ENCODE results near the gene SHISA7. TPM values are rescaled to one million over a fixed set of nuclear protein-coding genes. Genes with fewer than 3 reads are reported as not detected.

SHISA7 gene
- total RNA-seq, 4 donors from 2014 or later, result under 0.01 to 0.13 TPM; not detected in 2

DNA sequence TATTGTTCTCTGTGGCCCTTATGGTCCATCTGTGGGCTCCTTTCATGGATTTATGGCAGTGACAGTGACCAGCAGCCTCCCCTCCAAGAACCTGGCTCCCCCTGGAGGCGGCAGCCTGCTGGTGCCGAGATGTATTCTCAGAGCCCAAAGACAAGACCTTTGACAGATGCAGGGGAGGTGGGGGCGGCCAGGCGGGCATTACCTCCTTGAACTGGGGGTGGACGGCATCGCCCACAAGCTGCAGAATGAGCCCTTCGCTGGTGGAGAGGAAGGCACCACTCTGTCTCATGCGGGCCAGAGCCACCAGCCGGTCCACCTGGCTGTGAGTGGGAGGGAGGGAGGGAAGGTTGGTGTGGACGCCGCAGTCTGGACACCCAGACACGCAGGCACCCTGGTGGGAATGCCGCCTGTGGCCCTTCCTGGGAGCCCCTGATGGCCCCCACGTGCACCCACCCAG lies 11.7 kb upstream of the SHISA7 start:
- no peak overlapping the region for H3K27ac ChIP-seq (replicated peaks in 1 of 4)
- H3K27me3 ChIP-seq, result peaks cover 5 to 31% (median 18%) of the 10 kb centered on the region in 4 donors
- intact Hi-C loops (cut with DNase I), result no loop called here
- 64% methylated on average over 7 of the region's 14 CpGs for WGBS
- no peak for DNase-seq (ENCODE audit: extremely low spot score)
- H3K9me3 ChIP-seq, result no peaks in the 10 kb centered on the region
- H3K4me3 ChIP-seq, result no peak overlapping the region
- peaks cover 14 to 37% (median 33%) of the 10 kb centered on the region in 4 donors for H3K4me1 ChIP-seq
- TF ChIP-seq POLR2AphosphoS5 (IDR thresholded peaks at IDR 0.05), result no peak
- TF ChIP-seq EP300 (IDR thresholded peaks at IDR 0.05), result no peak
- TF ChIP-seq, protein P1, sequence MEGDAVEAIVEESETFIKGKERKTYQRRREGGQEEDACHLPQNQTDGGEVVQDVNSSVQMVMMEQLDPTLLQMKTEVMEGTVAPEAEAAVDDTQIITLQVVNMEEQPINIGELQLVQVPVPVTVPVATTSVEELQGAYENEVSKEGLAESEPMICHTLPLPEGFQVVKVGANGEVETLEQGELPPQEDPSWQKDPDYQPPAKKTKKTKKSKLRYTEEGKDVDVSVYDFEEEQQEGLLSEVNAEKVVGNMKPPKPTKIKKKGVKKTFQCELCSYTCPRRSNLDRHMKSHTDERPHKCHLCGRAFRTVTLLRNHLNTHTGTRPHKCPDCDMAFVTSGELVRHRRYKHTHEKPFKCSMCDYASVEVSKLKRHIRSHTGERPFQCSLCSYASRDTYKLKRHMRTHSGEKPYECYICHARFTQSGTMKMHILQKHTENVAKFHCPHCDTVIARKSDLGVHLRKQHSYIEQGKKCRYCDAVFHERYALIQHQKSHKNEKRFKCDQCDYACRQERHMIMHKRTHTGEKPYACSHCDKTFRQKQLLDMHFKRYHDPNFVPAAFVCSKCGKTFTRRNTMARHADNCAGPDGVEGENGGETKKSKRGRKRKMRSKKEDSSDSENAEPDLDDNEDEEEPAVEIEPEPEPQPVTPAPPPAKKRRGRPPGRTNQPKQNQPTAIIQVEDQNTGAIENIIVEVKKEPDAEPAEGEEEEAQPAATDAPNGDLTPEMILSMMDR (IDR thresholded peaks at IDR 0.05), result peak; percentile 38 to 63 (median 41)
- TF ChIP-seq POLR2A (IDR thresholded peaks at IDR 0.05; ENCODE audit: low read depth), result no peak
- H3K36me3 ChIP-seq, result peaks cover 5 to 32% (median 17%) of the 10 kb centered on the region in 4 donors

DNA sequence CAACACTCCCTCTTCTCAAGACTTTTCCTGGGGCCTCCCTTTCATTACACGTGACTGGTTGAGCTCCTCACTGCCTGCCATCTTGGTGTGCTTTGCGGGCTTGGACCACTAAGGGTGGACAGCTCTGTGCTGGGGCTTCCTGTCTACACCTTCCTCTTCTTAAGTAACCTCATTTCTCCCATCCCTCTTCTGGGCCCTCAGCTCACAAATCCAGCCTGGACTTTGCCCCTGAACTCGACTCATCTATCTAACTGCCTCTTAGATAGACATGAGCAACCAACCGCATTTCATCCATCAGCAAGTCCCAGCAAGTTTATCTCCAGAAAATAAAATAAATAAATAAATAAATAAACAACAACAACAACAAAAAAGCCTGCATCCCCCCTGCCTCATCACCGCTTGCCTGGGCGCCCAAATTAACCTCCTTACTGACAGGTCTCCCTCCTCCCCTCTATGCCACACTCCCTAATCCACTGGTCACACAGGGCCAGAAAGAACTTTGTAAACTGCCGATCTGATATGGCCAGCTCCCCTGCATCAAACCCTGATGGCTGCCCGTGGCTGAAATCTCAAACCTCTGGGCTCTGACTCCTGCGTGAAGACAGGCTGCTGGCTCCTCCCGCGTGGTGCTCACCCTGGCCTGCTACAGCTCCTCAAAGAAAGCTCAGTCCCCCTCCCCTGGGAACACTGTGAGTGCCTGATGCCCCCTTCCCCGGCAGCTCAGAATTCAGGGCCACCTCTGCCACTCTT lies 10.6 kb upstream of the SHISA7 start:
- H3K4me1 ChIP-seq, result peaks cover 14 to 27% (median 25%) of the 10 kb centered on the region in 4 donors
- peaks cover 5 to 32% (median 17%) of the 10 kb centered on the region in 4 donors for H3K36me3 ChIP-seq
- peaks cover 5 to 40% (median 25%) of the 10 kb centered on the region in 4 donors for H3K27me3 ChIP-seq
- no peaks in the 10 kb centered on the region for H3K9me3 ChIP-seq
- no peak overlapping the region for H3K27ac ChIP-seq (replicated peaks in 1 of 4)
- no peak for TF ChIP-seq POLR2A (IDR thresholded peaks at IDR 0.05; ENCODE audit: low read depth)
- TF ChIP-seq, protein P1 (IDR thresholded peaks at IDR 0.05), result no peak
- TF ChIP-seq EP300 (IDR thresholded peaks at IDR 0.05), result no peak
- TF ChIP-seq POLR2AphosphoS5 (IDR thresholded peaks at IDR 0.05), result no peak
- intact Hi-C loops (cut with DNase I), result no loop called here
- DNase-seq (ENCODE audit: extremely low spot score), result no peak
- WGBS, result 93% methylated on average over 11 of the region's 12 CpGs
- H3K4me3 ChIP-seq, result no peak overlapping the region

DNA sequence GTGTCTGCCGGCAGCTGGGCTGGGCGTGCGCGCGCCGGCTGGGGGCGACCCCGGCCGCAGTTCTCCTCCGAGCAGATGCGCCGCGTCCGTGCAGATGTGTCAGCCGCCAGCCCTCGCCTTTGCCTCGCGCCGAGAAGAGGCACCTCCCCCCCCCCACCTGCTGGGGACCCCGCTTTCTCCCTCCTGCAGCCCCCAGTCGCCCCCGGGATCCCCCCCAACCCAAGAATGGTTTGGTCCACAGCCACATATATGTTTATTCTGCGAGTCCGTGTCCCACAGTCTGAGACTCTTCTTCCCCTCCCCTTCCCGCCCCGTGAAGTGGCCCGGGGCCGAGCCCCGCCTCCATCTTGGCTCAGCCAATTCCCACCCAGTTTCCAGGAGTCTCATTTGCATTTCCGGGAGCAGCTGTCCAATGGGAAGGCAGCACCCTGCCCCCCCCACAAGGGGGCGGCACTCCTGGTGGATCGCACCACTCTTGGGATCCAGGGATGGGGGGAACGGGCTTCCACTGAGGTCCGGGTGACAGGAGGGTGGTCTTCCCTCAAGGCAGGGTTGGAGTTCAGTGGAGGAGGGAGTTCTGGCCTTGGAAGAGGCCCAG lies 9.7 kb upstream of the SHISA7 start:
- DNase-seq (ENCODE audit: extremely low spot score), result no peak
- peaks cover 5 to 32% (median 17%) of the 10 kb centered on the region in 4 donors for H3K36me3 ChIP-seq
- H3K27me3 ChIP-seq, result peaks cover 5 to 40% (median 25%) of the 10 kb centered on the region in 4 donors
- no peaks in the 10 kb centered on the region for H3K9me3 ChIP-seq
- intact Hi-C loops (cut with DNase I), result no loop called here
- 9% methylated on average over 27 of the region's 34 CpGs for WGBS
- H3K4me3 ChIP-seq, result peak overlapping the region; percentile 24 to 45 (median 26)
- TF ChIP-seq EP300 (IDR thresholded peaks at IDR 0.05) (no peak), POLR2A (IDR thresholded peaks at IDR 0.05; ENCODE audit: low read depth) (no peak), POLR2AphosphoS5 (IDR thresholded peaks at IDR 0.05) (peak in 1 of 2 donors; percentile 33)
- TF ChIP-seq, protein P1 (IDR thresholded peaks at IDR 0.05), result no peak
- no peak overlapping the region for H3K27ac ChIP-seq (replicated peaks in 1 of 4)
- peaks cover 14 to 25% (median 24%) of the 10 kb centered on the region in 4 donors for H3K4me1 ChIP-seq

DNA sequence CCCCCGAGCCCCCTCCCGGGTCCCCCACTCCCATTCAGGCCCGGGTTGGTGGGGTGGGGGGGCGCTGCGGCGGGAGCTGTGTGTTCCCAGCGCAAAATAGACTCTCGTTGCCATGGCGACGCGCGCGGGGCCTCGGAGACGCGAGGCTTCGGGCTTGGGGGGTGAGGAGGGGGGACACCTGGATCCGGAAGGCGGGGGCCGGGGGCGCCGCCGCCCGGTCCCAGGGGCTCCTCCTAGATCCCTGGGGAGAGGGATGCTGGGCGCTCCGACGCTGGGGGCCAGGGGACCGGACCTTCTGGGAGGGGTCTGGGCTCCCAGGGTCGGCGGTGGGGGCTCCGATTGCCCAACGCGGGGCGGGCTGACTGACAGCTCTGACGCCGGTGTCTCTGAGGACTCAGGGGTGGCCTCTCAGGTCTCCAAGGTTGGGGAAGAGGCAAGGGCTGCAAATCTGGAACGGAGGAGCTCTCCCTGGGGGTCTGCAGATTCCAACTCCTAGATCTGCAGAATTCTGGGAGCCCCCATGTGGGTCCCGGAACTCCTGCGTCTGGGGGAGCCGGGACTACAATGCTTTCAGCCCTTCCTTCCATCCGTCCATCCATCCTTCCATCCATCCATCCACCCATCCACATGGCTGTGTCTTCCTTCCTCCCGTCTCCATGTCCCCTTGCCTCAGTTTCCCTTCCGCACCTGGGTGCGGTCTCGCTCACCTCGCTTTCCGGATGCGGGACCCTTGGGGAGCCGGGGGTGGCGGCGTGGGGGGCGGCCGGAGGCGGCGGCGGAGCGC lies 9.1 kb upstream of the SHISA7 start:
- DNase-seq (ENCODE audit: extremely low spot score), result no peak
- Histone ChIP-seq H3K4me1 (peaks cover 14 to 25% (median 24%) of the 10 kb centered on the region in 4 donors), H3K9me3 (no peaks in the 10 kb centered on the region), H3K4me3 (peak overlapping the region; percentile 24 to 45 (median 26)), H3K27me3 (peaks cover 5 to 46% (median 25%) of the 10 kb centered on the region in 4 donors), H3K36me3 (peaks cover 5 to 32% (median 17%) of the 10 kb centered on the region in 4 donors), H3K27ac (replicated peaks in 1 of 4) (no peak overlapping the region)
- WGBS, result 4% methylated on average over 27 of the region's 57 CpGs
- no peak for TF ChIP-seq POLR2A (IDR thresholded peaks at IDR 0.05; ENCODE audit: low read depth)
- TF ChIP-seq, protein P1 (IDR thresholded peaks at IDR 0.05), result no peak
- TF ChIP-seq EP300 (IDR thresholded peaks at IDR 0.05), result no peak
- TF ChIP-seq POLR2AphosphoS5 (IDR thresholded peaks at IDR 0.05), result no peak
- intact Hi-C loops (cut with DNase I), result no loop called here

Measured in esophagus muscularis mucosa (tissue), 4 donors.